RWPE2 (cell line): ENCODE measurements around the gene GPR162.

Source experiments
- ATAC-seq: fragments of 200-7000 bp; cut with Tn5 transposase; 3 replicates; pipeline ENCODE4 v1.9.1; 2021; ENCODE audit warnings: low read depth
- DNase-seq: peaks from one replicate; pipeline ENCODE4 v3.0.0-alpha.2; 2020; ENCODE audit warnings: low spot score
- H3K27ac ChIP-seq: fragments of 450-650 bp; 2 replicates; pipeline ENCODE4 v1.5.1; 2017; ENCODE audit warnings: mild to moderate bottlenecking; ENCODE audit not compliant: poor library complexity, severe bottlenecking
- H3K27me3 ChIP-seq: fragments of 250-450 bp; sonication (Bioruptor Pico); 2 replicates; pipeline ENCODE4 v1.5.1; 2021; ENCODE audit warnings: mild to moderate bottlenecking, moderate library complexity; ENCODE audit not compliant: insufficient read depth, poor library complexity, severe bottlenecking
- H3K36me3 ChIP-seq: fragments of 250-450 bp; sonication (Bioruptor Pico); 2 replicates; pipeline ENCODE4 v1.5.1; 2020; ENCODE audit warnings: low read depth, mild to moderate bottlenecking, moderate library complexity
- H3K4me1 ChIP-seq: fragments of 250-450 bp; sonication (Bioruptor Pico); 2 replicates; pipeline ENCODE4 v1.5.1; 2021; ENCODE audit warnings: mild to moderate bottlenecking, moderate library complexity; ENCODE audit not compliant: insufficient read depth, poor library complexity, severe bottlenecking
- H3K4me3 ChIP-seq: fragments of 250-450 bp; sonication (Bioruptor Pico); 2 replicates; pipeline ENCODE4 v1.5.1; 2021; ENCODE audit warnings: mild to moderate bottlenecking, moderate library complexity; ENCODE audit not compliant: severe bottlenecking
- H3K9me3 ChIP-seq: fragments of 250-450 bp; sonication (Bioruptor Pico); 2 replicates; pipeline ENCODE4 v1.5.1; 2021; ENCODE audit warnings: mild to moderate bottlenecking, moderate library complexity; ENCODE audit not compliant: severe bottlenecking
- TF ChIP-seq, protein P1 (sequence below): fragments of 450-650 bp; IDR thresholded peaks from one replicate; pipeline ENCODE4 v1.5.1; 2017; ENCODE audit warnings: mild to moderate bottlenecking, moderate library complexity; ENCODE audit not compliant: poor library complexity, severe bottlenecking

GPR162 gene

DNA sequence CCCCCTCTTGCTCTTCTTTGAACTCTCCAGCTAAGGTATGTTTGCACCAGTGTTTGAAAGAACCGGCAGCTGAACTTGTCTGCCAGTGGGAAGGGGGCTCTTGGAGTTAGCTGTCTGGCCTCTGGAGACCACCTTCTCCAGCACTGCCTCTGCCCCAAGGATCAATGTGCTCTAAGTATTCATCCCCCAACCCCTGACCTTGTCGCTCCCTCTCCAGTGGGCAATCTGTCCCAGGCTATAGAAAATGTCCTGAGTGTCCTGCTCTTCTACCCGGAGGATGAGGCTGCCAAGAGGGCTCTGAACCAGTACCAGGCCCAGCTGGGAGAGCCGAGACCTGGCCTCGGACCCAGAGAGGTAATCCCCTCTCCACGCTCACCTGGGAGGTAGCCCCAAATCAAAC is 9.4 kb downstream of the GPR162 start:
- Histone ChIP-seq H3K4me3 (no peak overlapping the region), H3K36me3 (peaks cover 50% of the 10 kb centered on the region), H3K9me3 (no peaks in the 10 kb centered on the region), H3K27ac (no peak overlapping the region), H3K4me1 (peaks cover 3% of the 10 kb centered on the region), H3K27me3 (no peaks in the 10 kb centered on the region)
- no peak for ATAC-seq
- no peak for DNase-seq
- TF ChIP-seq, protein P1, sequence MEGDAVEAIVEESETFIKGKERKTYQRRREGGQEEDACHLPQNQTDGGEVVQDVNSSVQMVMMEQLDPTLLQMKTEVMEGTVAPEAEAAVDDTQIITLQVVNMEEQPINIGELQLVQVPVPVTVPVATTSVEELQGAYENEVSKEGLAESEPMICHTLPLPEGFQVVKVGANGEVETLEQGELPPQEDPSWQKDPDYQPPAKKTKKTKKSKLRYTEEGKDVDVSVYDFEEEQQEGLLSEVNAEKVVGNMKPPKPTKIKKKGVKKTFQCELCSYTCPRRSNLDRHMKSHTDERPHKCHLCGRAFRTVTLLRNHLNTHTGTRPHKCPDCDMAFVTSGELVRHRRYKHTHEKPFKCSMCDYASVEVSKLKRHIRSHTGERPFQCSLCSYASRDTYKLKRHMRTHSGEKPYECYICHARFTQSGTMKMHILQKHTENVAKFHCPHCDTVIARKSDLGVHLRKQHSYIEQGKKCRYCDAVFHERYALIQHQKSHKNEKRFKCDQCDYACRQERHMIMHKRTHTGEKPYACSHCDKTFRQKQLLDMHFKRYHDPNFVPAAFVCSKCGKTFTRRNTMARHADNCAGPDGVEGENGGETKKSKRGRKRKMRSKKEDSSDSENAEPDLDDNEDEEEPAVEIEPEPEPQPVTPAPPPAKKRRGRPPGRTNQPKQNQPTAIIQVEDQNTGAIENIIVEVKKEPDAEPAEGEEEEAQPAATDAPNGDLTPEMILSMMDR = no peak

DNA sequence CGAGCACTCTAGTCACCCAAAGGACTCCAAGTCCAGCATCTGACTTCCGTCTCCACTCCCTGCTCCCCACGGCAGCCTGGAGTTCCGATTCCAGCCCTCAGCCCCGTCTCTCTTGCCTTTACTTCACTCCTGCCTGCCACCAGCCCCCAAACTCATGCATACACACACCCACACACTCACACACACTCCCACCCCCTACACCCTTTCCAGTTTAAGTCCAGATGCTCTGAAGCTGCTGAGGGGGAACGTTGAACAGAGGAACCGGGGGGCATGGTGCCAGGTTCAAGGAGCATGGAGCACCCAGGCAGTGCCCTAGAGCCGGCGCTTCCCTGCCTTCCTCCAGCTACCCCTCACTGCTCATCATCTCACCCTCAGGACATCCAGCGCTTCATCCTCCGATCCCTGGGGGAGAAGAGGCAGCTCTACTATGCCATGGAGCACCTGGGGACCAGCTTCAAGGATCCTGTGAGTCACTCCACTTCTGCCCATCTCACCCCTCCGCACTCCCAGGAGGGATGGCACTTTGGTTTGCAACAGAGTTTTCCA is 9.9 kb downstream of the GPR162 start:
- Histone ChIP-seq H3K27me3 (no peaks in the 10 kb centered on the region), H3K9me3 (no peaks in the 10 kb centered on the region), H3K4me3 (no peak overlapping the region), H3K36me3 (peaks cover 56% of the 10 kb centered on the region), H3K27ac (no peak overlapping the region), H3K4me1 (peaks cover 3% of the 10 kb centered on the region)
- ATAC-seq (no peak), DNase-seq (no peak)
- TF ChIP-seq, protein P1 = no peak

DNA sequence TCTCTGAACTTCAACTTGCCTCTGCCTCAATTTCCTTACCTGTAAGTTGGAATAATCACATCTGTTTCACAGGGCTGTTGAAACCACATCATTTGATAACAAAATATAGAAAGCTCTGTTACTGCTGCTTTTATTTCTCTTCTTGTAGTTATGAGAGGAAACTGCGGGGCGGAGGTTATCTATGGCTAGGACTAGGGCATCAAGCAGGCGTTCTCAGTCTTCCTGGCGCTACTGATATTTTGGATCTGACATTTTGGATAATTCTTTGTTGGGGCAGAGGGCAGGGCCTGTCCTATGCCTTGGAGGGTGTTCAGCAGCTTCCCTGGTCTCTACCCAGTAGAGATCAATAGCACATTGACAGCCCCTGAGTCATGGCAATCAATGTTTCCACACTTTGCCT is 10.5 kb downstream of the GPR162 start:
- H3K4me1 ChIP-seq = peaks cover 2% of the 10 kb centered on the region
- peaks cover 62% of the 10 kb centered on the region for H3K36me3 ChIP-seq
- H3K27me3 ChIP-seq = no peaks in the 10 kb centered on the region
- ATAC-seq = no peak
- no peak for DNase-seq
- no peaks in the 10 kb centered on the region for H3K9me3 ChIP-seq
- H3K27ac ChIP-seq = no peak overlapping the region
- TF ChIP-seq, protein P1 = no peak
- H3K4me3 ChIP-seq = no peak overlapping the region

DNA sequence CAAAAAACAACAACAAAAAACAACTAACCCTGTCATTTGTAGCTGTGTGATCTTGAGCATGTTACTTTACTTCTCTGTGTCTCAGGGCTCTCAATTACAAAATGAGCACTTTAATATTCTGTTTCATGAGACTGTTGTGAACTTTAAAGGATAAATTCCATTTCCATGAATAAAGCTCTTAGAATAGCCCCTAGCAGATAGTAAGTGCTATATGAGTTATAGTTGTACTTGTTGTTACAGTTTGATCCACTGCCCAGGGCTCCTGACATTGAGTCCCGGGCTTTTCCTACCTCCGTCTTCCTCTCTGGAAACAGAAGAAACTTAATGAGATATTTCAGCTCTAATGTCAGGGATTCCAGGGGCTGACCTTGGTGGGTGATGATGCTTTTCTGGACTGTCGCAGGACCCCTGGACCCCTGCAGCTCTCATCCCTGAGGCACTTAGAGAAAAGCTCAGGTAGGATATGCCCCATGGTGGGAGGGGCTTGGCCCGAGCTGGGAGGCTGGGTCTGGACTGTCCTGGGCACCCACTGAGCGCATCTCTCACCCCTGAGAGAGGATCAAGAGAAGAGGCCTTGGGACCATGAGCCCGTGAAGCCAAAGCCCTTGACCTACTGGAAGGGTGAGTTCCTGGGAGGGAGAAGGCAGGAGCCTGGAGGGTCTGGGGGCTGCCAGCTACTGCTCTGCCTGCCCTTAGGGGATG is 11.7 kb downstream of the GPR162 start:
- Histone ChIP-seq H3K27me3 (no peaks in the 10 kb centered on the region), H3K4me1 (no peaks in the 10 kb centered on the region), H3K9me3 (no peaks in the 10 kb centered on the region), H3K4me3 (no peak overlapping the region), H3K27ac (no peak overlapping the region), H3K36me3 (peaks cover 72% of the 10 kb centered on the region)
- DNase-seq = no peak
- TF ChIP-seq, protein P1 = no peak
- ATAC-seq = no peak

DNA sequence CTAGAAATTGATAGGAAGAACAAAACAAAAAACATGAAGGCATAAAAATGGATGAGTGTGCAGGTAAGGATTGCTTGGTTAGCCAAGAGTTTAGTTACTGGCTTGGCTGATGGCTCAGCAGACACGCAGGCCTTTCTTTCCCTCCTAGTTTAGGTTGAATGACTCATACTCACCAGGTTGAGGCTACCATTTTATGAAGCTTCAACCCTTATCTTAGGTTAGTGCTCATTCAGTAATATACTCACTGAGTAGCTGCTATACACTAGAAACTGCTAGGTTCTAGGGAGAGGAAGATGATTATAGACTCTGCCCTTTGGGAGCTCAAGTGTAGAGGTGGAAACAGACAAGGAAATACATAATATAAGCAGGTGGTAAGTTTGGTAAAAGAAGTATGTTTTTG is 12.6 kb downstream of the GPR162 start:
- H3K27ac ChIP-seq = no peak overlapping the region
- no peaks in the 10 kb centered on the region for H3K4me1 ChIP-seq
- DNase-seq (no peak), ATAC-seq (no peak)
- H3K36me3 ChIP-seq = peaks cover 79% of the 10 kb centered on the region
- no peaks in the 10 kb centered on the region for H3K9me3 ChIP-seq
- H3K27me3 ChIP-seq = no peaks in the 10 kb centered on the region
- TF ChIP-seq, protein P1 = no peak
- H3K4me3 ChIP-seq = no peak overlapping the region
